ENCODE data around the gene ANTXR2.

DNA sequence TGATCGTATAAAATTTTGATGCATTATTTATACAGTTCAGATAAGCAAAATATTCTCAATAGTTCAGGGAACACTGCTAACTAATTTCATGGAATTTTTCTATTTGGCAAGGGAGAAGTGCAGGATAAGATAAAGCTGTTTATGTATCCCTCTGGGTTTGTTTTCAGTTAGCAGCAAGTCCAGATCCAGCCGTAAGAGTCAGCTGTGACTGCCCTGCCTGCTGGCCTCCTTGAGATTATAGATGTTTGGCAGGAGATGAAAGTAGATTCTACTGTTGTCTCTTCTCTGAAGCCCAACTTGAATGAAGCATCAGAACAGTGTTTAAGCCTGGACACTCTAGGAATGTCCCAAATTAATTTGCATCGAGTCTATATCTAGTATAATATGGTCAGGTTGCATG is 29.5 kb downstream of the ANTXR2 start:
- no peak for TF ChIP-seq POLR2A (IDR thresholded peaks at IDR 0.05)
- TF ChIP-seq, protein P1, sequence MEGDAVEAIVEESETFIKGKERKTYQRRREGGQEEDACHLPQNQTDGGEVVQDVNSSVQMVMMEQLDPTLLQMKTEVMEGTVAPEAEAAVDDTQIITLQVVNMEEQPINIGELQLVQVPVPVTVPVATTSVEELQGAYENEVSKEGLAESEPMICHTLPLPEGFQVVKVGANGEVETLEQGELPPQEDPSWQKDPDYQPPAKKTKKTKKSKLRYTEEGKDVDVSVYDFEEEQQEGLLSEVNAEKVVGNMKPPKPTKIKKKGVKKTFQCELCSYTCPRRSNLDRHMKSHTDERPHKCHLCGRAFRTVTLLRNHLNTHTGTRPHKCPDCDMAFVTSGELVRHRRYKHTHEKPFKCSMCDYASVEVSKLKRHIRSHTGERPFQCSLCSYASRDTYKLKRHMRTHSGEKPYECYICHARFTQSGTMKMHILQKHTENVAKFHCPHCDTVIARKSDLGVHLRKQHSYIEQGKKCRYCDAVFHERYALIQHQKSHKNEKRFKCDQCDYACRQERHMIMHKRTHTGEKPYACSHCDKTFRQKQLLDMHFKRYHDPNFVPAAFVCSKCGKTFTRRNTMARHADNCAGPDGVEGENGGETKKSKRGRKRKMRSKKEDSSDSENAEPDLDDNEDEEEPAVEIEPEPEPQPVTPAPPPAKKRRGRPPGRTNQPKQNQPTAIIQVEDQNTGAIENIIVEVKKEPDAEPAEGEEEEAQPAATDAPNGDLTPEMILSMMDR (IDR thresholded peaks at IDR 0.05): no peak

Measured in uterus (tissue), 2 donors.